Neural progenitor cell (in vitro differentiated cells): ENCODE results near the gene MAP4K5. TPM values are rescaled to one million over a fixed set of nuclear protein-coding genes. Genes with fewer than 3 reads are reported as not detected.

Experiments
- DNase-seq: peaks from one replicate; pipeline ENCODE4 v3.0.0-alpha.2; 2016; ENCODE audit warnings: low spot score
- H2AFZ ChIP-seq: fragments of 200-600 bp; sonication (generic); replicated peaks from 2 replicates; pipeline ENCODE4 v1.6.1; 2016; ENCODE audit warnings: antibody characterized with exemption
- H3F3A ChIP-seq: fragments of 200-600 bp; sonication (generic); 2 replicates; pipeline ENCODE4 v1.6.1; 2016; ENCODE audit warnings: antibody characterized with exemption, low read depth
- H3K27ac ChIP-seq: fragments of 200-600 bp; sonication (generic); 2 replicates; pipeline ENCODE4 v1.5.1; 2016; ENCODE audit warnings: mild to moderate bottlenecking
- H3K27me3 ChIP-seq: fragments of 200-600 bp; sonication (generic); 2 replicates; pipeline ENCODE4 v1.6.1; 2016; ENCODE audit warnings: mild to moderate bottlenecking, moderate library complexity
- H3K36me3 ChIP-seq: fragments of 200-600 bp; sonication (generic); 2 replicates; pipeline ENCODE4 v1.5.1; 2016
- H3K4me1 ChIP-seq: fragments of 200-600 bp; sonication (generic); 2 replicates; pipeline ENCODE4 v1.6.1; 2016; ENCODE audit warnings: mixed run types
- H3K4me2 ChIP-seq: fragments of 200-600 bp; sonication (generic); 2 replicates; pipeline ENCODE4 v1.6.1; 2016
- H3K4me3 ChIP-seq: fragments of 200-600 bp; sonication (generic); 2 replicates; pipeline ENCODE4 v1.5.1; 2016
- H3K79me2 ChIP-seq: fragments of 200-600 bp; sonication (generic); 2 replicates; pipeline ENCODE4 v1.6.1; 2016; ENCODE audit warnings: low read depth
- H3K9ac ChIP-seq: fragments of 200-600 bp; sonication (generic); 2 replicates; pipeline ENCODE4 v1.6.1; 2016
- H3K9me3 ChIP-seq: fragments of 200-600 bp; sonication (generic); 2 replicates; pipeline ENCODE4 v1.5.1; 2016; ENCODE audit warnings: low read depth
- H4K20me1 ChIP-seq: fragments of 200-600 bp; sonication (generic); 2 replicates; pipeline ENCODE4 v1.6.1; 2016; ENCODE audit warnings: low read depth
- H3K27ac Mint-ChIP-seq: 3 replicates; pipeline ENCODE4 v1.8.0; 2021; ENCODE audit warnings: mixed read lengths
- H3K27me3 Mint-ChIP-seq: 2 replicates; pipeline ENCODE4 v1.8.0; 2022; ENCODE audit warnings: low read depth, mild to moderate bottlenecking, inconsistent platforms, moderate library complexity, mixed read lengths; ENCODE audit not compliant: insufficient read depth
- H3K36me3 Mint-ChIP-seq: 3 replicates; pipeline ENCODE4 v1.8.0; 2021; ENCODE audit warnings: mixed read lengths
- H3K4me1 Mint-ChIP-seq: 3 replicates; pipeline ENCODE4 v1.8.0; 2021; ENCODE audit warnings: mixed read lengths
- H3K4me3 Mint-ChIP-seq: 3 replicates; pipeline ENCODE4 v1.8.0; 2021; ENCODE audit warnings: mild to moderate bottlenecking, moderate library complexity, mixed read lengths
- H3K9me3 Mint-ChIP-seq: 3 replicates; pipeline ENCODE4 v1.8.0; 2020; ENCODE audit warnings: mixed read lengths
- CTCF ChIP-seq: fragments of 200-600 bp; sonication (generic); IDR thresholded peaks from 2 replicates; pipeline ENCODE4 v1.5.1; 2017; ENCODE audit warnings: antibody characterized with exemption, mild to moderate bottlenecking
- EZH2 ChIP-seq: fragments of 200-600 bp; sonication (generic); IDR thresholded peaks from 2 replicates; pipeline ENCODE4 v1.6.1; 2017; ENCODE audit warnings: antibody characterized with exemption, mild to moderate bottlenecking, moderate library complexity
- EZH2phosphoT487 ChIP-seq: fragments of 200-600 bp; sonication (generic); IDR thresholded peaks from 2 replicates; pipeline ENCODE4 v1.6.1; 2017; ENCODE audit warnings: antibody characterized with exemption
- total RNA-seq: library from RNA; depleted of rRNA; stranded (reverse); fragments of >200 nt; gene quantifications from 2 replicates; pipeline ENCODE4 v1.2.3, GENCODE V29; 2015; ENCODE audit warnings: low replicate concordance

Gene MAP4K5
- total RNA-seq, 1 donor from 2014 or later = 114 TPM

- no peak for DNase-seq
- TF ChIP-seq EZH2phosphoT487 = no peak
- TF ChIP-seq EZH2 = no peak
- TF ChIP-seq CTCF = no peak
Measured at GRCh38 chr14:50379563-50379962, 152.8 kb downstream of the MAP4K5 start.

DNA sequence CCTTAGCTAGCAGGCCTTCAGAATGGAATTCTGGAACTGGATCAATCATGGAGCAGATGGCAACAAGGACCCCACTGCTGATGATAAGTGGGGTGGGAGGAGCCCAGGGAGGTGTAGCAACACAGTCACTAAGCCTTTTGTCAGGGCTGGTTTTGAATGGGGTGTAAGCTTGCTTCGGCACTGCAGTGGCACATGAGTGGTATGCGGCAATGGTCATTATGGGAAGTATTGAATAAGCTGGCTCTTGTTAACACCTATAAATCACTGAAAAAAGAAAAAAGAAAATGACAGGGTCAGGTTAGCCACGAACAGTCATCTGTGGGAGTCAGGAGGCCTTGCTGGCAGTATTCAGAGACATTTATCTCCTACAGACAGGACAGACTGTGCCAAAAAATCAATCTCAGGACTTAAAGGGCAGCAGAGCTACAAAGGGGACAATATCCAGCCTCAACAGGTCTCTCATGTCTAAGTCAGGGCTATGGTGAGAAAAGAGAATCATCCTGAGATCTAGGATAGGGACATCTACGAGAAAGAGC, 154.8 kb downstream of the MAP4K5 start:
- Mint-ChIP-seq H3K36me3 (no peaks in the 10 kb centered on the region), H3K4me3 (no peak overlapping the region), H3K9me3 (no peaks in the 10 kb centered on the region), H3K27me3 (no peaks in the 10 kb centered on the region), H3K27ac (no peak overlapping the region), H3K4me1 (no peaks in the 10 kb centered on the region)
- Histone ChIP-seq H4K20me1 (no peaks in the 10 kb centered on the region), H3F3A (peaks cover 15% of the 10 kb centered on the region), H3K9me3 (no peaks in the 10 kb centered on the region), H3K36me3 (no peaks in the 10 kb centered on the region), H3K4me1 (peaks cover 15% of the 10 kb centered on the region), H3K27ac (no peak overlapping the region), H3K27me3 (no peaks in the 10 kb centered on the region), H3K4me2 (peak overlapping the region; percentile 13), H2AFZ (peak overlapping the region; percentile 51), H3K4me3 (no peak overlapping the region), H3K9ac (no peak overlapping the region), H3K79me2 (no peaks in the 10 kb centered on the region)
- no peak for DNase-seq
- TF ChIP-seq EZH2phosphoT487 (no peak), CTCF (no peak), EZH2 (no peak)

More at GRCh38 chr14:50379563-50379962, 152.8 kb downstream of the MAP4K5 start:
- H3K9me3 Mint-ChIP-seq = no peaks in the 10 kb centered on the region
- Histone ChIP-seq H3K9ac (no peak overlapping the region), H3K4me2 (no peak overlapping the region), H3F3A (peaks cover 21% of the 10 kb centered on the region), H3K79me2 (no peaks in the 10 kb centered on the region), H3K4me3 (no peak overlapping the region), H3K36me3 (no peaks in the 10 kb centered on the region), H2AFZ (no peak overlapping the region), H3K4me1 (peaks cover 20% of the 10 kb centered on the region), H3K27me3 (no peaks in the 10 kb centered on the region), H3K27ac (no peak overlapping the region), H4K20me1 (no peaks in the 10 kb centered on the region), H3K9me3 (no peaks in the 10 kb centered on the region)
- H3K4me1 Mint-ChIP-seq = peaks cover 3% of the 10 kb centered on the region
- H3K4me3 Mint-ChIP-seq = no peak overlapping the region
- H3K36me3 Mint-ChIP-seq = no peaks in the 10 kb centered on the region
- H3K27ac Mint-ChIP-seq = no peak overlapping the region
- H3K27me3 Mint-ChIP-seq = no peaks in the 10 kb centered on the region

- DNase-seq = no peak
- H4K20me1 ChIP-seq = no peaks in the 10 kb centered on the region
- no peak overlapping the region for H3K27ac ChIP-seq
- H3K79me2 ChIP-seq = no peaks in the 10 kb centered on the region
- peaks cover 15% of the 10 kb centered on the region for H3K4me1 ChIP-seq
- no peaks in the 10 kb centered on the region for H3K9me3 ChIP-seq
- Mint-ChIP-seq H3K36me3 (no peaks in the 10 kb centered on the region), H3K4me3 (no peak overlapping the region), H3K27me3 (no peaks in the 10 kb centered on the region), H3K4me1 (no peaks in the 10 kb centered on the region), H3K27ac (no peak overlapping the region), H3K9me3 (no peaks in the 10 kb centered on the region)
- no peak overlapping the region for H3K4me3 ChIP-seq
- no peak overlapping the region for H3K9ac ChIP-seq
- peaks cover 15% of the 10 kb centered on the region for H3F3A ChIP-seq
- no peaks in the 10 kb centered on the region for H3K36me3 ChIP-seq
- no peaks in the 10 kb centered on the region for H3K27me3 ChIP-seq
- H3K4me2 ChIP-seq = no peak overlapping the region
- no peak for TF ChIP-seq CTCF
- TF ChIP-seq EZH2phosphoT487 = no peak
- no peak for TF ChIP-seq EZH2
- no peak overlapping the region for H2AFZ ChIP-seq
Measured at GRCh38 chr14:50375760-50376159, 156.6 kb downstream of the MAP4K5 start.
